ENCODE results near the gene U2AF1L4. TPM values are rescaled to one million over a fixed set of nuclear protein-coding genes. Genes with fewer than 3 reads are reported as not detected.

The U2AF1L4 gene
- total RNA-seq, 2 experiments from 2014 or later, result 16.1 to 35.2 TPM

DNA sequence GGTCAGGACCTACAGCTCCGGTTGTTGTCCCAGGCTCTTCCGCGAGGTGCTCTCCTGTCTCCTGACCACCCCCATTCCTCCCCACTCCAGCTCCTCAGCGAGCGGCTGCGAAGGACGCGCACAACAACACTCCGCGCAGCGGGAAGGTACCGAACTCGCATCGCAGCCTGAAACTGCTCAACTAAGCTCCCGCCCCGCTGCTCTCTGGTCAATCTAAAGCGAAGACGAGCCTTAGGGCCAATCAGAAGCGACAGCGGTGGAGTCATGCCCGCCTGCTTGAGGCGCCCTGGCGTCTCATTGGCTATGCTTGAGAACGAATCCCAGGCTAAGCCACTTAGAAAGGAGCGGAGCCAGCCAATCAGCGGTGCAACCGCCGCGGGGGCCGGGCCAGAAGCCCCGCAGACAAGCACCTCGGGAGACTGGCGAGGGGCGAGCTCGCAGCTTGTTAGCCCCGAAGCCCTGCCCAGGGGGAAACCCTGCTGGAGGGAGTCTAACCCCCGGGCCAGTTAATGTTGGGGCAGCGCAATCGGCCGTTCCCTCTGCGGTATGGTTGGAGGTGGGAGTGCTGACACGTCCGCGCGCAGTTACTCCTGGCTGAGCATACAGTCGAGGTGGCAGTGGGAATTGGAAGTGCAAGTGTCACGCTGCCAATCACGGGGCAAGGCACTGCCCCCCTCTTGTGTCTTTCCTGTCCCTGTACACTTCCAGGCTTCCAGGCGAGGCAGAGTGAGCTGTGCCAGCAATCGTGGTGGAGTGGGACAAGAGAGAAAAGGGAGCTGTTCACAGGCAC lies 42.8 kb downstream of the U2AF1L4 start:
- Histone ChIP-seq H2AFZ (ENCODE audit: low read length) (peak overlapping the region; percentile 85), H3K9me3 (ENCODE audit: low read length) (no peaks in the 10 kb centered on the region), H3K27ac (ENCODE audit: low read depth, low read length, poor library complexity, severe bottlenecking) (no peak overlapping the region), H3K4me2 (ENCODE audit: low read length) (peak overlapping the region; percentile 81), H4K20me1 (ENCODE audit: insufficient read depth, low read length) (no peaks in the 10 kb centered on the region), H3K36me3 (ENCODE audit: insufficient read depth, low read length) (no peaks in the 10 kb centered on the region), H3K4me1 (ENCODE audit: insufficient read depth, low read length, poor library complexity, severe bottlenecking) (peaks cover 15% of the 10 kb centered on the region), H3K9me2 (ENCODE audit: insufficient read depth, low read length) (no peaks in the 10 kb centered on the region), H3K4me3 (ENCODE audit: low read depth, low read length, poor library complexity, severe bottlenecking) (peak overlapping the region; percentile 67), H3K79me2 (ENCODE audit: insufficient read depth, low read depth, low read length) (no peaks in the 10 kb centered on the region)
- BruUV-seq (replicated peaks), result no TSS peak
- peak; percentile 99 for DNase-seq (ENCODE audit: low spot score)
- intact Hi-C loops (cut with micrococcal nuclease; ENCODE audit: unreplicated experiment), result no loop called here
- no peak for TF ChIP-seq EZH2phosphoT487 (IDR thresholded peaks at IDR 0.05; ENCODE audit: borderline replicate concordance, low read depth, low read length)
- TF ChIP-seq, protein P1, sequence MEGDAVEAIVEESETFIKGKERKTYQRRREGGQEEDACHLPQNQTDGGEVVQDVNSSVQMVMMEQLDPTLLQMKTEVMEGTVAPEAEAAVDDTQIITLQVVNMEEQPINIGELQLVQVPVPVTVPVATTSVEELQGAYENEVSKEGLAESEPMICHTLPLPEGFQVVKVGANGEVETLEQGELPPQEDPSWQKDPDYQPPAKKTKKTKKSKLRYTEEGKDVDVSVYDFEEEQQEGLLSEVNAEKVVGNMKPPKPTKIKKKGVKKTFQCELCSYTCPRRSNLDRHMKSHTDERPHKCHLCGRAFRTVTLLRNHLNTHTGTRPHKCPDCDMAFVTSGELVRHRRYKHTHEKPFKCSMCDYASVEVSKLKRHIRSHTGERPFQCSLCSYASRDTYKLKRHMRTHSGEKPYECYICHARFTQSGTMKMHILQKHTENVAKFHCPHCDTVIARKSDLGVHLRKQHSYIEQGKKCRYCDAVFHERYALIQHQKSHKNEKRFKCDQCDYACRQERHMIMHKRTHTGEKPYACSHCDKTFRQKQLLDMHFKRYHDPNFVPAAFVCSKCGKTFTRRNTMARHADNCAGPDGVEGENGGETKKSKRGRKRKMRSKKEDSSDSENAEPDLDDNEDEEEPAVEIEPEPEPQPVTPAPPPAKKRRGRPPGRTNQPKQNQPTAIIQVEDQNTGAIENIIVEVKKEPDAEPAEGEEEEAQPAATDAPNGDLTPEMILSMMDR (conservative IDR thresholded peaks at IDR 0.05; ENCODE audit: low read length), result no peak
- CTCF ChIA-PET (ENCODE audit: unreplicated experiment), result interaction anchor here (0.5 kb wide), 1 partner anchor 105 kb away, joined by 5 read pairs; no protein-coding TSS in a partner anchor
- POLR2A ChIA-PET, result interaction anchor here (0.6 to 1.9 kb wide), 7 partner anchors 9 to 117 kb away, joined by 3 to 10 read pairs (median 4); partner anchors contain the start of genes COX6B1 and LIN37

DNA sequence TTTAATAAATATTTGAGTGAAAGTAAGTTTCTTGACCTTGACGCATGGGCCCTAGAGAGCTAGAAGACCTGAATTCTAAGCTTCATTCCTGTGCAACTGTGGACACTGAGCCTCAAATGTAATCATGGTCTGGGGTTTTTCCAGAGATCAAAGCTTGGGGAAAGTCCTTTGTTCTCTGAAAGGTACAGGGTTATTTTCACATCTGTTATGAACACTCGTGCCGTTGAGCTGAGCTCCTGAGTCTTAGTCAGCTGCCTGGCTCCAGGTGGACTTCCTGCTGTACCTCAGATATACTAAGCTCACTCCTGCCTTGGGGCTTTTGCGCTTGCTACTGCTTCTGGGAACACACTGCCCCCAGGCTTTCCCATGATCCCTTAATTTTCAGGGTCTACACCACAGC lies 48.4 kb downstream of the U2AF1L4 start:
- H3K79me2 ChIP-seq (ENCODE audit: insufficient read depth, low read depth, low read length), result no peaks in the 10 kb centered on the region
- TF ChIP-seq, protein P1 (conservative IDR thresholded peaks at IDR 0.05; ENCODE audit: low read length), result no peak
- TF ChIP-seq EZH2phosphoT487 (IDR thresholded peaks at IDR 0.05; ENCODE audit: borderline replicate concordance, low read depth, low read length), result no peak
- no peaks in the 10 kb centered on the region for H3K9me3 ChIP-seq (ENCODE audit: low read length)
- peaks cover 4% of the 10 kb centered on the region for H3K4me1 ChIP-seq (ENCODE audit: insufficient read depth, low read length, poor library complexity, severe bottlenecking)
- no peaks in the 10 kb centered on the region for H3K9me2 ChIP-seq (ENCODE audit: insufficient read depth, low read length)
- H2AFZ ChIP-seq (ENCODE audit: low read length), result no peak overlapping the region
- no peak overlapping the region for H3K27ac ChIP-seq (ENCODE audit: low read depth, low read length, poor library complexity, severe bottlenecking)
- DNase-seq (ENCODE audit: low spot score), result no peak
- H4K20me1 ChIP-seq (ENCODE audit: insufficient read depth, low read length), result no peaks in the 10 kb centered on the region
- no peak overlapping the region for H3K4me2 ChIP-seq (ENCODE audit: low read length)
- CTCF ChIA-PET (ENCODE audit: unreplicated experiment), result no interaction called here
- H3K36me3 ChIP-seq (ENCODE audit: insufficient read depth, low read length), result no peaks in the 10 kb centered on the region
- intact Hi-C loops (cut with micrococcal nuclease; ENCODE audit: unreplicated experiment), result no loop called here
- no TSS peak for BruUV-seq (replicated peaks)
- POLR2A ChIA-PET, result interaction anchor here (1.1 to 1.3 kb wide), 2 partner anchors 16 to 18 kb away, joined by 3 to 7 read pairs; no protein-coding TSS in a partner anchor
- no peak overlapping the region for H3K4me3 ChIP-seq (ENCODE audit: low read depth, low read length, poor library complexity, severe bottlenecking)

DNA sequence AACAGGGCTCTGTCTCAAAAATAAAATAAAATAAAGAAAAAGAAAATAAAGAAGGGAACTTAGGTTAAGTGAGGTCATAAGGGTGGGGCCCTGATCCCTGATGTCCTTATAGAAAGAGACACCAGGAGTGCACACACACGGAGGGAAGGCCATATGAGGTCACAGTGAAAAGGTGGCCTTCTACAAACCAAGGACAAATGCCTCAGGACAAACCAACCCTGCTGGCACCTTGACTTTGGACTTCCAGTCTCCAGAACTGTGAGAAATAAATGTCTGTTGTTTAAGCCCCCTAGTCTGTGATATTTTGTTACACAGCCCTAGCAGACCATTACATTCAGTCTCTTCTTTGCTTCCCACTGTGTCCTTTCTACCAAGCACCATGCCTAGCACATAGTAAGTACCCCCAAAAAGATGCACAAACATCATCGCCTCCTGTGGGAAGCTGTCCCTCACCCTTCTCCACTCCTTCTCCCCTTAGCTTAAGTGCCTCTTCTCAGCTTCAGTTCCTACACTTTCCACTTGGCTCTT lies 49.3 kb downstream of the U2AF1L4 start:
- CTCF ChIA-PET (ENCODE audit: unreplicated experiment), result no interaction called here
- Histone ChIP-seq H3K27ac (ENCODE audit: low read depth, low read length, poor library complexity, severe bottlenecking) (no peak overlapping the region), H4K20me1 (ENCODE audit: insufficient read depth, low read length) (no peaks in the 10 kb centered on the region), H3K4me3 (ENCODE audit: low read depth, low read length, poor library complexity, severe bottlenecking) (no peak overlapping the region), H3K4me2 (ENCODE audit: low read length) (no peak overlapping the region), H3K4me1 (ENCODE audit: insufficient read depth, low read length, poor library complexity, severe bottlenecking) (no peaks in the 10 kb centered on the region), H3K9me3 (ENCODE audit: low read length) (no peaks in the 10 kb centered on the region), H3K36me3 (ENCODE audit: insufficient read depth, low read length) (no peaks in the 10 kb centered on the region), H3K9me2 (ENCODE audit: insufficient read depth, low read length) (no peaks in the 10 kb centered on the region), H2AFZ (ENCODE audit: low read length) (no peak overlapping the region), H3K79me2 (ENCODE audit: insufficient read depth, low read depth, low read length) (no peaks in the 10 kb centered on the region)
- POLR2A ChIA-PET, result no interaction called here
- TF ChIP-seq, protein P1 (conservative IDR thresholded peaks at IDR 0.05; ENCODE audit: low read length), result no peak
- no peak for TF ChIP-seq EZH2phosphoT487 (IDR thresholded peaks at IDR 0.05; ENCODE audit: borderline replicate concordance, low read depth, low read length)
- BruUV-seq (replicated peaks), result no TSS peak
- no peak for DNase-seq (ENCODE audit: low spot score)
- intact Hi-C loops (cut with micrococcal nuclease; ENCODE audit: unreplicated experiment), result no loop called here

Measured in OCI-LY7 (cell line).